Right lobe of liver (tissue), 4 donors: Measurements from ENCODE around the gene PAF1.

ENCODE experiments used
- POLR2A ChIP-seq: fragments of 450-650 bp; IDR thresholded peaks from one replicate; pipeline ENCODE4 v1.6.1; 2017; ENCODE audit warnings: antibody characterized with exemption, mild to moderate bottlenecking
- TF ChIP-seq, protein P1 (sequence below), 4 donors: fragments of 200-600 bp in 3 of 4; fragments of 450-650 bp in 1 of 4; IDR thresholded peaks; one replicate each; pipeline versions ENCODE4 v1.5.1 to v1.8.0; 2016 to 2022; ENCODE audit warnings: antibody characterized with exemption in 4 of 4, mild to moderate bottlenecking in 2 of 4
- donor health status: DM: no; HTN: no; CAD: no.
- donor health status: DM: no; HTN: no; CAD: no.
- donor health status: DM: no; HTN: yes; CAD: no.

GRCh38 chr19:39389631-39390414 is 1.1 kb downstream of the PAF1 start:
- TF ChIP-seq, protein P1, sequence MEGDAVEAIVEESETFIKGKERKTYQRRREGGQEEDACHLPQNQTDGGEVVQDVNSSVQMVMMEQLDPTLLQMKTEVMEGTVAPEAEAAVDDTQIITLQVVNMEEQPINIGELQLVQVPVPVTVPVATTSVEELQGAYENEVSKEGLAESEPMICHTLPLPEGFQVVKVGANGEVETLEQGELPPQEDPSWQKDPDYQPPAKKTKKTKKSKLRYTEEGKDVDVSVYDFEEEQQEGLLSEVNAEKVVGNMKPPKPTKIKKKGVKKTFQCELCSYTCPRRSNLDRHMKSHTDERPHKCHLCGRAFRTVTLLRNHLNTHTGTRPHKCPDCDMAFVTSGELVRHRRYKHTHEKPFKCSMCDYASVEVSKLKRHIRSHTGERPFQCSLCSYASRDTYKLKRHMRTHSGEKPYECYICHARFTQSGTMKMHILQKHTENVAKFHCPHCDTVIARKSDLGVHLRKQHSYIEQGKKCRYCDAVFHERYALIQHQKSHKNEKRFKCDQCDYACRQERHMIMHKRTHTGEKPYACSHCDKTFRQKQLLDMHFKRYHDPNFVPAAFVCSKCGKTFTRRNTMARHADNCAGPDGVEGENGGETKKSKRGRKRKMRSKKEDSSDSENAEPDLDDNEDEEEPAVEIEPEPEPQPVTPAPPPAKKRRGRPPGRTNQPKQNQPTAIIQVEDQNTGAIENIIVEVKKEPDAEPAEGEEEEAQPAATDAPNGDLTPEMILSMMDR (IDR thresholded peaks at IDR 0.05) = no peak
- no peak for TF ChIP-seq POLR2A
